ENCODE data around the gene DCDC2C. TPM values are rescaled to one million over a fixed set of nuclear protein-coding genes. Genes with fewer than 3 reads are reported as not detected.
A peak's percentile ranks its signal among the peaks of the same experiment; 100 is the strongest.

The DCDC2C gene
- total RNA-seq, 2 experiments from 2014 or later: not detected

GRCh38 chr2:3771576-3771975, 68.2 kb downstream of the DCDC2C start:
- DNase-seq: no peak
- Mint-ChIP-seq H3K36me3 (ENCODE audit: low read depth) (no peaks in the 10 kb centered on the region), H3K27me3 (ENCODE audit: low read depth) (peaks cover 18% of the 10 kb centered on the region), H3K4me1 (ENCODE audit: low read depth) (no peaks in the 10 kb centered on the region), H3K4me3 (no peak overlapping the region), H3K27ac (no peak overlapping the region), H3K9me3 (no peaks in the 10 kb centered on the region)
- intact Hi-C loops (cut with micrococcal nuclease): no loop called here
- CTCF ChIA-PET: no interaction called here

- no peaks in the 10 kb centered on the region for H3K9me3 Mint-ChIP-seq
- no peak overlapping the region for H3K4me3 Mint-ChIP-seq
- DNase-seq: no peak
- H3K4me1 Mint-ChIP-seq (ENCODE audit: low read depth): no peaks in the 10 kb centered on the region
- no peaks in the 10 kb centered on the region for H3K36me3 Mint-ChIP-seq (ENCODE audit: low read depth)
- CTCF ChIA-PET: no interaction called here
- H3K27ac Mint-ChIP-seq: no peak overlapping the region
- H3K27me3 Mint-ChIP-seq (ENCODE audit: low read depth): peaks cover 39% of the 10 kb centered on the region
- intact Hi-C loops (cut with micrococcal nuclease): no loop called here
Observed at GRCh38 chr2:3774336-3774735, 71.0 kb downstream of the DCDC2C start.

- H3K4me1 Mint-ChIP-seq (ENCODE audit: low read depth): peaks cover 12% of the 10 kb centered on the region
- intact Hi-C loops (cut with micrococcal nuclease): no loop called here
- no peaks in the 10 kb centered on the region for H3K9me3 Mint-ChIP-seq
- no peak overlapping the region for H3K27ac Mint-ChIP-seq
- no peak overlapping the region for H3K4me3 Mint-ChIP-seq
- H3K36me3 Mint-ChIP-seq (ENCODE audit: low read depth): no peaks in the 10 kb centered on the region
- peaks cover 41% of the 10 kb centered on the region for H3K27me3 Mint-ChIP-seq (ENCODE audit: low read depth)
- no peak for DNase-seq
- CTCF ChIA-PET: no interaction called here
Observed at GRCh38 chr2:3776311-3776710, 72.9 kb downstream of the DCDC2C start.

GRCh38 chr2:3777966-3778365, 74.6 kb downstream of the DCDC2C start:
- no peak overlapping the region for H3K4me3 Mint-ChIP-seq
- peaks cover 12% of the 10 kb centered on the region for H3K4me1 Mint-ChIP-seq (ENCODE audit: low read depth)
- no peaks in the 10 kb centered on the region for H3K9me3 Mint-ChIP-seq
- peaks cover 35% of the 10 kb centered on the region for H3K27me3 Mint-ChIP-seq (ENCODE audit: low read depth)
- H3K36me3 Mint-ChIP-seq (ENCODE audit: low read depth): no peaks in the 10 kb centered on the region
- intact Hi-C loops (cut with micrococcal nuclease): no loop called here
- CTCF ChIA-PET: interaction anchor here (1.2 to 7.8 kb wide), 2 partner anchors 49 to 51 kb away, joined by 3 to 91 read pairs; no protein-coding TSS in a partner anchor
- H3K27ac Mint-ChIP-seq: no peak overlapping the region
- no peak for DNase-seq

GRCh38 chr2:3778851-3779495, 75.6 kb downstream of the DCDC2C start:
- no peak for DNase-seq
- Mint-ChIP-seq H3K36me3 (ENCODE audit: low read depth) (no peaks in the 10 kb centered on the region), H3K9me3 (no peaks in the 10 kb centered on the region), H3K27me3 (ENCODE audit: low read depth) (peaks cover 33% of the 10 kb centered on the region), H3K4me1 (ENCODE audit: low read depth) (peaks cover 12% of the 10 kb centered on the region), H3K27ac (no peak overlapping the region), H3K4me3 (no peak overlapping the region)
- CTCF ChIA-PET: interaction anchor here (0.6 to 7.8 kb wide), 6 partner anchors 10 to 177 kb away, joined by 3 to 91 read pairs (median 4); no protein-coding TSS in a partner anchor
- intact Hi-C loops (cut with micrococcal nuclease): no loop called here

GRCh38 chr2:3779496-3780049, 76.2 kb downstream of the DCDC2C start:
- CTCF ChIA-PET: interaction anchor here (0.6 to 7.8 kb wide), 6 partner anchors 11 to 176 kb away, joined by 3 to 91 read pairs (median 4); no protein-coding TSS in a partner anchor
- Mint-ChIP-seq H3K27me3 (ENCODE audit: low read depth) (peaks cover 33% of the 10 kb centered on the region), H3K9me3 (no peaks in the 10 kb centered on the region), H3K36me3 (ENCODE audit: low read depth) (no peaks in the 10 kb centered on the region), H3K27ac (no peak overlapping the region), H3K4me1 (ENCODE audit: low read depth) (peaks cover 12% of the 10 kb centered on the region), H3K4me3 (no peak overlapping the region)
- intact Hi-C loops (cut with micrococcal nuclease): loop anchor here (1.0 to 2.0 kb wide), 2 partner anchors 41 to 51 kb away; no protein-coding TSS in a partner anchor
- no peak for DNase-seq

GRCh38 chr2:3780477-3781402, 77.4 kb downstream of the DCDC2C start:
- CTCF ChIA-PET: interaction anchor here (0.5 to 7.8 kb wide), 17 partner anchors 10 to 357 kb away, joined by 3 to 91 read pairs (median 3); no protein-coding TSS in a partner anchor
- no peaks in the 10 kb centered on the region for H3K36me3 Mint-ChIP-seq (ENCODE audit: low read depth)
- peaks cover 12% of the 10 kb centered on the region for H3K4me1 Mint-ChIP-seq (ENCODE audit: low read depth)
- peaks cover 33% of the 10 kb centered on the region for H3K27me3 Mint-ChIP-seq (ENCODE audit: low read depth)
- H3K27ac Mint-ChIP-seq: no peak overlapping the region
- peak overlapping the region; percentile 38 for H3K4me3 Mint-ChIP-seq
- no peaks in the 10 kb centered on the region for H3K9me3 Mint-ChIP-seq
- intact Hi-C loops (cut with micrococcal nuclease): loop anchor here (1.0 to 2.0 kb wide), 3 partner anchors 42 to 88 kb away; no protein-coding TSS in a partner anchor
- peak; percentile 87 for DNase-seq

- CTCF ChIA-PET: interaction anchor here (7.8 kb wide), 1 partner anchor 55 kb away, joined by 91 read pairs; no protein-coding TSS in a partner anchor
- H3K27ac Mint-ChIP-seq: no peak overlapping the region
Observed at GRCh38 chr2:3784731-3785130, 81.4 kb downstream of the DCDC2C start.

GRCh38 chr2:3785220-3785889, 82.0 kb downstream of the DCDC2C start:
- H3K4me3 Mint-ChIP-seq: no peak overlapping the region
- no peak for DNase-seq
- peaks cover 6% of the 10 kb centered on the region for H3K4me1 Mint-ChIP-seq (ENCODE audit: low read depth)
- no peak overlapping the region for H3K27ac Mint-ChIP-seq
- no peaks in the 10 kb centered on the region for H3K9me3 Mint-ChIP-seq
- H3K36me3 Mint-ChIP-seq (ENCODE audit: low read depth): no peaks in the 10 kb centered on the region
- H3K27me3 Mint-ChIP-seq (ENCODE audit: low read depth): peaks cover 2% of the 10 kb centered on the region
- CTCF ChIA-PET: interaction anchor here (0.8 to 7.8 kb wide), 2 partner anchors 12 to 56 kb away, joined by 3 to 91 read pairs; no protein-coding TSS in a partner anchor
- intact Hi-C loops (cut with micrococcal nuclease): no loop called here

More at GRCh38 chr2:3784731-3785130, 81.4 kb downstream of the DCDC2C start:
- Mint-ChIP-seq H3K4me1 (ENCODE audit: low read depth) (peaks cover 11% of the 10 kb centered on the region), H3K9me3 (no peaks in the 10 kb centered on the region), H3K4me3 (no peak overlapping the region), H3K36me3 (ENCODE audit: low read depth) (no peaks in the 10 kb centered on the region), H3K27me3 (ENCODE audit: low read depth) (peaks cover 5% of the 10 kb centered on the region)
- DNase-seq: no peak
- intact Hi-C loops (cut with micrococcal nuclease): no loop called here

- Mint-ChIP-seq H3K4me1 (ENCODE audit: low read depth) (peaks cover under 1% of the 10 kb centered on the region), H3K9me3 (no peaks in the 10 kb centered on the region), H3K27ac (no peak overlapping the region), H3K27me3 (ENCODE audit: low read depth) (peaks cover 2% of the 10 kb centered on the region), H3K4me3 (no peak overlapping the region), H3K36me3 (ENCODE audit: low read depth) (no peaks in the 10 kb centered on the region)
- CTCF ChIA-PET: interaction anchor here (0.8 to 7.8 kb wide), 2 partner anchors 12 to 57 kb away, joined by 3 to 91 read pairs; no protein-coding TSS in a partner anchor
- intact Hi-C loops (cut with micrococcal nuclease): no loop called here
- no peak for DNase-seq
Observed at GRCh38 chr2:3785890-3786273, 82.5 kb downstream of the DCDC2C start.

GRCh38 chr2:3787768-3788167, 84.4 kb downstream of the DCDC2C start:
- CTCF ChIA-PET: no interaction called here
- H3K4me1 Mint-ChIP-seq (ENCODE audit: low read depth): no peaks in the 10 kb centered on the region
- no peaks in the 10 kb centered on the region for H3K9me3 Mint-ChIP-seq
- H3K27me3 Mint-ChIP-seq (ENCODE audit: low read depth): peaks cover 2% of the 10 kb centered on the region
- H3K27ac Mint-ChIP-seq: no peak overlapping the region
- no peak for DNase-seq
- intact Hi-C loops (cut with micrococcal nuclease): no loop called here
- H3K36me3 Mint-ChIP-seq (ENCODE audit: low read depth): no peaks in the 10 kb centered on the region
- no peak overlapping the region for H3K4me3 Mint-ChIP-seq

GRCh38 chr2:3789256-3789655, 85.9 kb downstream of the DCDC2C start:
- intact Hi-C loops (cut with micrococcal nuclease): no loop called here
- Mint-ChIP-seq H3K4me1 (ENCODE audit: low read depth) (no peaks in the 10 kb centered on the region), H3K4me3 (no peak overlapping the region), H3K36me3 (ENCODE audit: low read depth) (no peaks in the 10 kb centered on the region), H3K27ac (no peak overlapping the region), H3K9me3 (no peaks in the 10 kb centered on the region), H3K27me3 (ENCODE audit: low read depth) (peaks cover 2% of the 10 kb centered on the region)
- CTCF ChIA-PET: no interaction called here
- no peak for DNase-seq

All from activated naive CD4-positive, alpha-beta T cell treated with anti-CD3 and anti-CD28 coated beads for 36 hours (primary cell).